DND-41 (cell line): ENCODE data around the gene LMO1.

ENCODE experiments used
- ATAC-seq: fragments of 200-7000 bp; cut with Tn5 transposase; 3 replicates; pipeline ENCODE4 v1.9.1; 2021; ENCODE audit warnings: low read depth; ENCODE audit not compliant: insufficient read depth
- DNase-seq: peaks from one replicate; pipeline ENCODE4 v3.0.0-alpha.2; 2020
- H2AFZ ChIP-seq: 2 replicates; pipeline ENCODE4 v1.6.0; 2012; ENCODE audit warnings: low read depth, low read length
- H3K27ac ChIP-seq: 2 replicates; pipeline ENCODE4 v1.5.1; 2012; ENCODE audit warnings: low read length, inconsistent platforms
- H3K27me3 ChIP-seq: fragments of 200-600 bp; sonication (generic); 2 replicates; pipeline ENCODE4 v1.6.0; 2012; ENCODE audit warnings: low read length, mild to moderate bottlenecking, inconsistent platforms; ENCODE audit not compliant: insufficient read depth, poor library complexity
- H3K36me3 ChIP-seq: 2 replicates; pipeline ENCODE4 v1.5.1; 2012; ENCODE audit warnings: low read length, inconsistent platforms; ENCODE audit not compliant: insufficient read depth
- H3K4me1 ChIP-seq: 2 replicates; pipeline ENCODE4 v1.5.1; 2012; ENCODE audit warnings: mild to moderate bottlenecking, low read length; ENCODE audit not compliant: insufficient read depth
- H3K4me2 ChIP-seq: 2 replicates; pipeline ENCODE4 v1.6.0; 2012; ENCODE audit warnings: mild to moderate bottlenecking, moderate library complexity, low read length, inconsistent platforms; ENCODE audit not compliant: insufficient read depth
- H3K4me3 ChIP-seq, 2 experiments: fragments of 200-600 bp in 1 of 2; shearing (Covaris generic) in 1 of 2; 2 replicates each; pipeline ENCODE4 v1.5.1; 2012 to 2016; ENCODE audit warnings: inconsistent platforms in 2 of 2, low read length in 2 of 2, mild to moderate bottlenecking in 2 of 2, low read depth in 1 of 2, moderate library complexity in 1 of 2
- H3K79me2 ChIP-seq: 2 replicates; pipeline ENCODE4 v1.6.0; 2012; ENCODE audit warnings: low read length, inconsistent platforms; ENCODE audit not compliant: insufficient read depth
- H3K9ac ChIP-seq: 2 replicates; pipeline ENCODE4 v1.6.0; 2012; ENCODE audit warnings: low read depth, mild to moderate bottlenecking, inconsistent platforms, low read length, moderate library complexity
- H3K9me3 ChIP-seq: 2 replicates; pipeline ENCODE4 v1.5.1; 2012; ENCODE audit warnings: low read length, moderate library complexity, mild to moderate bottlenecking, inconsistent platforms; ENCODE audit not compliant: insufficient read depth, severe bottlenecking
- H4K20me1 ChIP-seq: 2 replicates; pipeline ENCODE4 v1.6.0; 2012; ENCODE audit warnings: low read length; ENCODE audit not compliant: insufficient read depth
- CTCF ChIP-seq: IDR thresholded peaks from 2 replicates; pipeline ENCODE4 v1.5.1; 2012; ENCODE audit warnings: borderline replicate concordance, low read length, moderate library complexity, mild to moderate bottlenecking; ENCODE audit not compliant: poor library complexity, severe bottlenecking; ENCODE audit errors: extremely low read depth
- EZH2 ChIP-seq: IDR thresholded peaks from 3 replicates; pipeline ENCODE4 v1.6.1; 2012; ENCODE audit warnings: borderline replicate concordance, low read depth, mild to moderate bottlenecking, moderate library complexity, low read length, inconsistent platforms; ENCODE audit not compliant: severe bottlenecking

LMO1 gene

GRCh38 chr11:8290081-8290810 lies 26.6 kb upstream of the LMO1 start:
- no peaks in the 10 kb centered on the region for H3K9me3 ChIP-seq
- H3K27ac ChIP-seq = no peak overlapping the region
- H3K79me2 ChIP-seq = no peaks in the 10 kb centered on the region
- no peak overlapping the region for H3K4me3 ChIP-seq
- no peak overlapping the region for H2AFZ ChIP-seq
- no peaks in the 10 kb centered on the region for H4K20me1 ChIP-seq
- H3K9ac ChIP-seq = no peak overlapping the region
- TF ChIP-seq CTCF (no peak), EZH2 (no peak)
- H3K27me3 ChIP-seq = no peaks in the 10 kb centered on the region
- no peak overlapping the region for H3K4me2 ChIP-seq
- DNase-seq (no peak), ATAC-seq (no peak)
- H3K36me3 ChIP-seq = no peaks in the 10 kb centered on the region
- no peaks in the 10 kb centered on the region for H3K4me1 ChIP-seq

- no peaks in the 10 kb centered on the region for H3K36me3 ChIP-seq
- TF ChIP-seq CTCF = no peak
- no peaks in the 10 kb centered on the region for H3K9me3 ChIP-seq
- H4K20me1 ChIP-seq = no peaks in the 10 kb centered on the region
- no peak overlapping the region for H3K27ac ChIP-seq
- H3K27me3 ChIP-seq = no peaks in the 10 kb centered on the region
- H3K4me2 ChIP-seq = no peak overlapping the region
- H3K79me2 ChIP-seq = no peaks in the 10 kb centered on the region
- DNase-seq = no peak
- ATAC-seq = no peak
- no peak overlapping the region for H3K4me3 ChIP-seq
- no peak overlapping the region for H2AFZ ChIP-seq
- H3K9ac ChIP-seq = no peak overlapping the region
- H3K4me1 ChIP-seq = no peaks in the 10 kb centered on the region
These were observed 25.8 kb upstream of the LMO1 start for GRCh38 chr11:8289492-8289918.

GRCh38 chr11:8288824-8289491 lies 25.3 kb upstream of the LMO1 start:
- no peak overlapping the region for H3K4me2 ChIP-seq
- no peak overlapping the region for H3K4me3 ChIP-seq
- no peaks in the 10 kb centered on the region for H3K36me3 ChIP-seq
- DNase-seq (no peak), ATAC-seq (no peak)
- H2AFZ ChIP-seq = no peak overlapping the region
- no peak overlapping the region for H3K9ac ChIP-seq
- TF ChIP-seq EZH2 (no peak), CTCF (no peak)
- no peak overlapping the region for H3K27ac ChIP-seq
- H4K20me1 ChIP-seq = no peaks in the 10 kb centered on the region
- H3K4me1 ChIP-seq = no peaks in the 10 kb centered on the region
- H3K9me3 ChIP-seq = no peaks in the 10 kb centered on the region
- H3K27me3 ChIP-seq = peaks cover 2% of the 10 kb centered on the region
- H3K79me2 ChIP-seq = no peaks in the 10 kb centered on the region
